Adrenal gland (tissue), 5 donors: ENCODE data around the gene PHACTR3.

Source experiments
- CTCF ChIP-seq, 6 experiments: fragments of 450-650 bp in 4 of 6; fragments of 200-600 bp in 2 of 6; sonication (generic) in 1 of 6; IDR thresholded peaks; 1 replicate in 5 of 6; 2 replicates in 1 of 6; pipeline versions ENCODE4 v1.5.1 to v1.8.0; 2016 to 2021; ENCODE audit warnings: antibody characterized with exemption in 6 of 6, mild to moderate bottlenecking in 2 of 6, moderate library complexity in 1 of 6
- POLR2A ChIP-seq, 2 donors: fragments of 450-650 bp; IDR thresholded peaks; one replicate each; pipeline ENCODE4 v1.6.1; 2017; ENCODE audit warnings: antibody characterized with exemption in 2 of 2, mild to moderate bottlenecking in 2 of 2, moderate library complexity in 1 of 2
- donor health status: DM: no; HTN: no; CAD: no.

GRCh38 chr20:59822291-59823029 lies 218.1 kb downstream of the PHACTR3 start:
- TF ChIP-seq CTCF (IDR thresholded peaks at IDR 0.05) (no peak), POLR2A (IDR thresholded peaks at IDR 0.05) (no peak)
